Medulla oblongata (tissue), 1 donor: ENCODE measurements around the gene NDUFC1.
A peak's percentile ranks its signal among the peaks of the same experiment; 100 is the strongest.
"Not testable (repeated sequence)": the region's sequence is repeated elsewhere in the genome, so short reads cannot be mapped to it uniquely, and the experiment has no call there.

Experiments used
- DNase-seq: peaks from one replicate; pipeline ENCODE4 v3.0.0-alpha.2; 2015; ENCODE audit errors: extremely low spot score

The NDUFC1 gene

GRCh38 chr4:139299536-139299935 is 2.7 kb downstream of the NDUFC1 start:
- no peak for DNase-seq

GRCh38 chr4:139297001-139297410 is 5.3 kb downstream of the NDUFC1 start:
- DNase-seq, result no peak

- DNase-seq, result no peak
Measured at GRCh38 chr4:139295942-139296299, 6.4 kb downstream of the NDUFC1 start.

- peak; percentile 97 for DNase-seq
Measured at GRCh38 chr4:139295206-139295941, 6.9 kb downstream of the NDUFC1 start.

GRCh38 chr4:139286186-139286698 is 16.0 kb downstream of the NDUFC1 start:
- DNase-seq, result no peak

GRCh38 chr4:139282721-139283075 is 19.6 kb downstream of the NDUFC1 start:
- no peak for DNase-seq

GRCh38 chr4:139282065-139282720 is 20.1 kb downstream of the NDUFC1 start:
- DNase-seq, result no peak

GRCh38 chr4:139279760-139280620 is 22.3 kb downstream of the NDUFC1 start, which contains the start of gene MGARP:
Gene MGARP, minus strand, starts transcription at chr4:139280225. Its CDS starts 67 bp downstream, at chr4:139280158.
- peak; percentile 24 for DNase-seq

- peak; percentile 3 for DNase-seq
Measured at GRCh38 chr4:139278912-139279759, 23.1 kb downstream of the NDUFC1 start.

GRCh38 chr4:139278485-139278884 is 23.8 kb downstream of the NDUFC1 start:
- DNase-seq, result no peak

GRCh38 chr4:139275281-139275735 is 27.0 kb downstream of the NDUFC1 start:
- DNase-seq, result no peak

- DNase-seq, result no peak
Measured at GRCh38 chr4:139274790-139275189, 27.5 kb downstream of the NDUFC1 start.

GRCh38 chr4:139273835-139274234 is 28.4 kb downstream of the NDUFC1 start:
- DNase-seq, result no peak

- no peak for DNase-seq
Measured at GRCh38 chr4:139267301-139267700, 35.0 kb downstream of the NDUFC1 start.

- DNase-seq, result peak; percentile 64
Measured at GRCh38 chr4:139266583-139267257, 35.6 kb downstream of the NDUFC1 start.

GRCh38 chr4:139266208-139266582 is 36.1 kb downstream of the NDUFC1 start:
- DNase-seq, result no peak

- DNase-seq, result no peak
Measured at GRCh38 chr4:139265654-139266053, 36.6 kb downstream of the NDUFC1 start.

- DNase-seq, result no peak
Measured at GRCh38 chr4:139256349-139256748, 45.9 kb downstream of the NDUFC1 start.

GRCh38 chr4:139255581-139255980 is 46.7 kb downstream of the NDUFC1 start:
- DNase-seq, result not testable (repeated sequence)

GRCh38 chr4:139253713-139254112 is 48.6 kb downstream of the NDUFC1 start:
- DNase-seq, result no peak

- DNase-seq, result no peak
Measured at GRCh38 chr4:139253046-139253445, 49.2 kb downstream of the NDUFC1 start.
